ENCODE data around the gene JPT2. TPM values are rescaled to one million over a fixed set of nuclear protein-coding genes. Genes with fewer than 3 reads are reported as not detected.

The JPT2 gene
- total and polyA plus RNA-seq, 10 donors = 8.2 to 30.5 (median 17.7) TPM

DNA sequence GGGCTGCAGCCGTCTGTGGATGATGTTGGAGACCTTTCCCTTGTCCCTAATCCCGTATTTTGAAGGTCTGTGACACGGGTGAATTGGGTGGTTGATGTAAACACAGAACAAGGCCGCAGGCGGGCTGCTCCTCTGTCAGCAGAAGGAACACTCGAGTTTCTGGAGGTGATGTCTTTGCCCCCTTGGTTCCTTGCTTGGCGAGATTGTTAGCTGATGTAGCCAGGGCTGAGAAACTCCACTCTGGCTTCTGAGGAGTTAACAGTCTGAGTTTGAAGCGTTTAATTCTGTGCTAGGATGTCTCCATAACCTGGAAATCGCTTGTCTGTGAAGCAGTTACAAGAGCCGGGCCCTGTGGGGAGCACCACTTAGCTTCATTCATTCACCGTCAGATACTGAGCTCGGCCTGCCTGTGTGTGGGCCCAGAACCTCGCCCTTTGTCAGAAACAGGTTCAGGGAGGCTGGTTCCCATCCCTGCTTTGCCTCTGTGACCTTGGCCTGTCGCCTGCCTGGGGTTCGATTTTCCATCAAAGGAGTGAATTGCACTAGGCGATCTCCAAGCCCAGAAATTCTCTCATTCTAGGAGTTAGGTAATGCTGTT lies 29.2 kb downstream of the JPT2 start:
- H3K4me1 ChIP-seq = peaks cover 21 to 73% (median 49%) of the 10 kb centered on the region in 6 donors
- 16 to 27% (median 21%) methylated on average over 12 to 16 of the region's 16 CpGs for WGBS, 5 donors
- H3K27ac ChIP-seq = peak overlapping the region in 6 of 8 donors; percentile 4 to 97 (median 95)
- intact Hi-C loops (cut with DNase I; ENCODE audit: low total_unique reads) = no loop called here
- no peak for TF ChIP-seq POLR2A (IDR thresholded peaks at IDR 0.05)
- TF ChIP-seq POLR2AphosphoS5 (IDR thresholded peaks at IDR 0.05) = no peak
- TF ChIP-seq, protein P1, sequence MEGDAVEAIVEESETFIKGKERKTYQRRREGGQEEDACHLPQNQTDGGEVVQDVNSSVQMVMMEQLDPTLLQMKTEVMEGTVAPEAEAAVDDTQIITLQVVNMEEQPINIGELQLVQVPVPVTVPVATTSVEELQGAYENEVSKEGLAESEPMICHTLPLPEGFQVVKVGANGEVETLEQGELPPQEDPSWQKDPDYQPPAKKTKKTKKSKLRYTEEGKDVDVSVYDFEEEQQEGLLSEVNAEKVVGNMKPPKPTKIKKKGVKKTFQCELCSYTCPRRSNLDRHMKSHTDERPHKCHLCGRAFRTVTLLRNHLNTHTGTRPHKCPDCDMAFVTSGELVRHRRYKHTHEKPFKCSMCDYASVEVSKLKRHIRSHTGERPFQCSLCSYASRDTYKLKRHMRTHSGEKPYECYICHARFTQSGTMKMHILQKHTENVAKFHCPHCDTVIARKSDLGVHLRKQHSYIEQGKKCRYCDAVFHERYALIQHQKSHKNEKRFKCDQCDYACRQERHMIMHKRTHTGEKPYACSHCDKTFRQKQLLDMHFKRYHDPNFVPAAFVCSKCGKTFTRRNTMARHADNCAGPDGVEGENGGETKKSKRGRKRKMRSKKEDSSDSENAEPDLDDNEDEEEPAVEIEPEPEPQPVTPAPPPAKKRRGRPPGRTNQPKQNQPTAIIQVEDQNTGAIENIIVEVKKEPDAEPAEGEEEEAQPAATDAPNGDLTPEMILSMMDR (IDR thresholded peaks at IDR 0.05 in 8 of 11, conservative IDR thresholded peaks at IDR 0.05 in 3 of 11) = no peak
- no peaks in the 10 kb centered on the region for H3K9me3 ChIP-seq
- no peaks in the 10 kb centered on the region for H3K27me3 ChIP-seq (replicated peaks in 1 of 7)
- H3K4me3 ChIP-seq = peak overlapping the region; percentile 51 to 98 (median 88)
- peaks cover 0 to 21% (median 5%) of the 10 kb centered on the region in 6 donors for H3K36me3 ChIP-seq
- DNase-seq = peak; percentile 70

DNA sequence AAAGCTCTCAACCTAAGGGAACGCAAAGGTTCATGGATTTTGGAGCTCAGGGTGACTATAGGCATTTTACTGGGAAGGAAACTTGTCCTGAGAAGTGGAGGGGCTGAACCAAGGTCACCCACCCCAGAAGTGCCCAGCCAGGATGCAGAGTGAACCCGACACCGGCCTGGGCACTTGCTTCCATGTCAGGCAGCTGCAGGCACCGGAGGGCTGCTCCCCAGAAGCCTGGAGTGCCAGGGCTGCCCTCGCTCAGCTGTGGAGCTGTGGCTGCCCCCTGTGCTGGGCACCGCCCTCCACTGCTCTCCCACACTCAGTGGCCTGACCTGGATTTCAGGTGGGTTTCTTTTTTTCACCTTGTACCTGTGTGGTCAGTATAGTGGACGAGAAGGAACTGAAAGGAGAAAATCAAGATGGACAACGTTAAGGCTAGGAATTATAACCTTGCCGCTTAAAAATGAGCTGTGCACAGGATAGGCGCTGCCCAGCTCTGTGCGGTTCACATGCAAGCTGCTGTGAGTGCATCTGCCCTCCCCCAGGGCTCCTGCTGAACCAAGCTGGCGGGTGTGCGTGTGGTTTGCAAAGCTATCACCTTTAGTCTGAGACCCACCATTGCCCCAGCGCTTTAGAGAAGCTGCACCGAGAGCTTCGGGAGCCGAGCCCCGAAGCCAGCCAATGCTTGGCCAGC lies 30.1 kb downstream of the JPT2 start:
- 84 to 90% (median 85%) methylated on average over 16 to 18 of the region's 18 CpGs for WGBS, 5 donors
- Histone ChIP-seq H3K4me3 (peak overlapping the region in 1 of 8 donors; percentile 98), H3K4me1 (peaks cover 22 to 82% (median 58%) of the 10 kb centered on the region in 6 donors), H3K36me3 (peaks cover 0 to 21% (median 0%) of the 10 kb centered on the region in 6 donors), H3K27ac (peak overlapping the region in 2 of 8 donors; percentile 94 to 97), H3K27me3 (replicated peaks in 1 of 7) (no peaks in the 10 kb centered on the region), H3K9me3 (no peaks in the 10 kb centered on the region)
- DNase-seq = peak; percentile 75
- intact Hi-C loops (cut with DNase I; ENCODE audit: low total_unique reads) = no loop called here
- TF ChIP-seq POLR2A (IDR thresholded peaks at IDR 0.05) = no peak
- TF ChIP-seq POLR2AphosphoS5 (IDR thresholded peaks at IDR 0.05) = peak in 2 of 3 donors; percentile 10 to 16

DNA sequence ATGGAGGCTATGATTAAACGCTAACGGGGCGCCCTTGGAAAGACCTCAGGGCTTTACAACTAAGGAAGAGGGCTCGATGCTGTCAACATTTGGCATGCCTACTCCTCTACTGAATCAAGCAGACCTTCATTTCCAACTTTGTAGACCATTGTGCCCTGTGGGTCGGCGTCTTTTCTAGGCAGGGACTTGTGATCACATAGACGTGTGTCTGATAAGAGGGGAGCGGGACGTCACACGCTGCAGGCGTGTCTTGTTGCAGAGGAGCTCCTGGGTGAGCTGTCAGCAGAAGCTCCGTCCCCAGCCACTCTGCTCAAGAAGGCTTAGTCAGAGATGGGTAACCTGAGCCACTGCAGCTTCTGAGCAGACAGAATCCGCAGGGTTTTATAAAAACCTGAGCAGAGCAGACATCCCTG lies 30.7 kb downstream of the JPT2 start:
- Histone ChIP-seq H3K27ac (no peak overlapping the region), H3K4me1 (peaks cover 26 to 87% (median 64%) of the 10 kb centered on the region in 6 donors)
- WGBS, 5 donors = 87 to 95% (median 89%) methylated on average over 13 of the region's 13 CpGs

DNA sequence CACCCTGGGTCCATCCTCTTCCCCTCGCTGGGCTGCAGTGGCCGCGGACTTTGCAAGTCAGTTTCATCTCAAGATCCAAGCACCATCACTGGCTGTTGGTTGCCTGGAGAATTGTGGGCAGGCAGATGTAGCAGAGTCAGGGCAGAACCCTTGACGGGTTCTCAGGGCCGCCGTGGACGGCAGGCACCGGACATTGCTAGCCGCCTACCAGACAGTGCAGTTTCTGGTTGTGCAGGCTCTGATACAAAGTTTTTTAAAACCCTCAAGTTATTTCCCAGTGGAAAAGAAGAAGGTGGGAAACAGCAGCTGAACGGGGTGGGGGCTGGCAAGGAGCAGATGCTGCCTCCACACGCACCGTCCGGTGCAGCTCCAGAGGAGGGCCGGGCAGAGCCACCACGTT lies 31.3 kb downstream of the JPT2 start:
- Histone ChIP-seq H3K9me3 (no peaks in the 10 kb centered on the region), H3K27me3 (replicated peaks in 1 of 7) (no peaks in the 10 kb centered on the region), H3K36me3 (peaks cover 0 to 21% (median 0%) of the 10 kb centered on the region in 6 donors), H3K4me3 (no peak overlapping the region), H3K4me1 (peaks cover 28 to 91% (median 69%) of the 10 kb centered on the region in 6 donors), H3K27ac (no peak overlapping the region)
- intact Hi-C loops (cut with DNase I; ENCODE audit: low total_unique reads) = no loop called here
- no peak for DNase-seq
- TF ChIP-seq, protein P1 (IDR thresholded peaks at IDR 0.05 in 8 of 11, conservative IDR thresholded peaks at IDR 0.05 in 3 of 11) = no peak
- TF ChIP-seq POLR2AphosphoS5 (IDR thresholded peaks at IDR 0.05) (no peak), POLR2A (IDR thresholded peaks at IDR 0.05) (no peak)
- 86 to 95% (median 92%) methylated on average over 14 to 15 of the region's 15 CpGs for WGBS, 5 donors

More for the DNA sequence above, 30.7 kb downstream of the JPT2 start:
- Histone ChIP-seq H3K27me3 (replicated peaks in 1 of 7) (no peaks in the 10 kb centered on the region), H3K9me3 (no peaks in the 10 kb centered on the region), H3K4me3 (no peak overlapping the region), H3K36me3 (peaks cover 0 to 21% (median 0%) of the 10 kb centered on the region in 6 donors)
- intact Hi-C loops (cut with DNase I; ENCODE audit: low total_unique reads) = no loop called here
- TF ChIP-seq, protein P1 (IDR thresholded peaks at IDR 0.05 in 8 of 11, conservative IDR thresholded peaks at IDR 0.05 in 3 of 11) = no peak
- no peak for TF ChIP-seq POLR2AphosphoS5 (IDR thresholded peaks at IDR 0.05)
- TF ChIP-seq POLR2A (IDR thresholded peaks at IDR 0.05) = no peak
- DNase-seq = peak; percentile 72
